Cardiac muscle cell (in vitro differentiated cells and primary cell): ENCODE data around the gene COL5A1. TPM values are rescaled to one million over a fixed set of nuclear protein-coding genes. Genes with fewer than 3 reads are reported as not detected.

ENCODE experiments used
- DNase-seq, 2 donors: peaks; one replicate each; pipeline versions ENCODE4 v3.0.0 to v3.0.0-alpha.2; 2010 to 2017; ENCODE audit warnings: low read depth in 1 of 2, low spot score in 1 of 2
- H3K27ac ChIP-seq: fragments of 200-600 bp; sonication (generic); 2 replicates; pipeline ENCODE4 v1.5.1; 2016
- H3K27me3 ChIP-seq: fragments of 200-600 bp; sonication (generic); 2 replicates; pipeline ENCODE4 v1.6.0; 2016; ENCODE audit warnings: control low read depth
- H3K36me3 ChIP-seq: fragments of 200-600 bp; sonication (generic); 2 replicates; pipeline ENCODE4 v1.5.1; 2016; ENCODE audit warnings: control low read depth
- H3K4me1 ChIP-seq: fragments of 200-600 bp; sonication (generic); 2 replicates; pipeline ENCODE4 v1.8.1; 2017; ENCODE audit warnings: low read depth, mild to moderate bottlenecking, mixed run types
- H3K4me3 ChIP-seq: fragments of 200-600 bp; sonication (generic); 2 replicates; pipeline ENCODE4 v1.5.1; 2016; ENCODE audit warnings: mild to moderate bottlenecking
- H3K9me3 ChIP-seq: fragments of 200-600 bp; sonication (generic); 2 replicates; pipeline ENCODE4 v1.5.1; 2017; ENCODE audit warnings: low read depth, mild to moderate bottlenecking, control low read depth
- polyA plus RNA-seq: library from polyadenylated mRNA; unstranded; fragments of >200 nt; fragmentation: Nextera tagmentation; extraction: Ambion mirVana; gene quantifications from 2 replicates; pipeline ENCODE4 v1.2.1, GENCODE V29; 2016
- total RNA-seq: library from RNA; depleted of rRNA; stranded (reverse); fragments of >200 nt; gene quantifications from 2 replicates; pipeline ENCODE4 v1.2.3, GENCODE V29; 2016
- TF ChIP-seq, protein P1 (sequence below): IDR thresholded peaks from 2 replicates; pipeline ENCODE4 v1.5.1; 2012; ENCODE audit warnings: low read depth, mild to moderate bottlenecking, low read length

COL5A1 gene
- total and polyA plus RNA-seq, 2 experiments from 2014 or later, result 34.5 to 129 TPM

- Histone ChIP-seq H3K9me3 (no peaks in the 10 kb centered on the region), H3K4me3 (no peak overlapping the region), H3K36me3 (no peaks in the 10 kb centered on the region), H3K27ac (no peak overlapping the region), H3K27me3 (no peaks in the 10 kb centered on the region), H3K4me1 (peaks cover 29% of the 10 kb centered on the region)
- no peak for DNase-seq
- TF ChIP-seq, protein P1, sequence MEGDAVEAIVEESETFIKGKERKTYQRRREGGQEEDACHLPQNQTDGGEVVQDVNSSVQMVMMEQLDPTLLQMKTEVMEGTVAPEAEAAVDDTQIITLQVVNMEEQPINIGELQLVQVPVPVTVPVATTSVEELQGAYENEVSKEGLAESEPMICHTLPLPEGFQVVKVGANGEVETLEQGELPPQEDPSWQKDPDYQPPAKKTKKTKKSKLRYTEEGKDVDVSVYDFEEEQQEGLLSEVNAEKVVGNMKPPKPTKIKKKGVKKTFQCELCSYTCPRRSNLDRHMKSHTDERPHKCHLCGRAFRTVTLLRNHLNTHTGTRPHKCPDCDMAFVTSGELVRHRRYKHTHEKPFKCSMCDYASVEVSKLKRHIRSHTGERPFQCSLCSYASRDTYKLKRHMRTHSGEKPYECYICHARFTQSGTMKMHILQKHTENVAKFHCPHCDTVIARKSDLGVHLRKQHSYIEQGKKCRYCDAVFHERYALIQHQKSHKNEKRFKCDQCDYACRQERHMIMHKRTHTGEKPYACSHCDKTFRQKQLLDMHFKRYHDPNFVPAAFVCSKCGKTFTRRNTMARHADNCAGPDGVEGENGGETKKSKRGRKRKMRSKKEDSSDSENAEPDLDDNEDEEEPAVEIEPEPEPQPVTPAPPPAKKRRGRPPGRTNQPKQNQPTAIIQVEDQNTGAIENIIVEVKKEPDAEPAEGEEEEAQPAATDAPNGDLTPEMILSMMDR, result no peak
Measured at GRCh38 chr9:134693011-134693410, 51.4 kb downstream of the COL5A1 start.

- Histone ChIP-seq H3K27me3 (no peaks in the 10 kb centered on the region), H3K4me1 (peaks cover 29% of the 10 kb centered on the region), H3K36me3 (no peaks in the 10 kb centered on the region), H3K9me3 (no peaks in the 10 kb centered on the region), H3K4me3 (no peak overlapping the region), H3K27ac (no peak overlapping the region)
- TF ChIP-seq, protein P1, result no peak
- DNase-seq, result no peak
Measured at GRCh38 chr9:134693641-134694367, 52.2 kb downstream of the COL5A1 start.

DNA sequence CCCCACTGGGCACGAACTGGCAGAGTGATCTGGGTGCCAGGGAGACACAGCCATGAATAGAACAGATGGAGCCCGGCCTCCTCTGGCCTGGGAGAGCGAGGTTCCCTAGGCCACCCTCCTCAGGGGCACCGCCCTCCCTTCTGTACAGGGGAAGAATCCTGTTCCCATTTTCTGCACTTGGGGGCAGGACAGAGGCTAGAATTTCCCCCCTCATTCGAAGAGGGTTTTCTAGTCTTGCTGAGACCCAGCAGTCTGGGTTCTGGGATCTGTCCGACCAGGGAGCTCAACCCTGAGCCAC, 52.7 kb downstream of the COL5A1 start:
- Histone ChIP-seq H3K9me3 (no peaks in the 10 kb centered on the region), H3K27me3 (no peaks in the 10 kb centered on the region), H3K27ac (no peak overlapping the region), H3K36me3 (no peaks in the 10 kb centered on the region), H3K4me3 (no peak overlapping the region), H3K4me1 (peaks cover 29% of the 10 kb centered on the region)
- TF ChIP-seq, protein P1, result no peak
- no peak for DNase-seq

GRCh38 chr9:134694714-134695113, 53.1 kb downstream of the COL5A1 start:
- H3K9me3 ChIP-seq, result no peaks in the 10 kb centered on the region
- DNase-seq, result no peak
- TF ChIP-seq, protein P1, result no peak
- no peaks in the 10 kb centered on the region for H3K27me3 ChIP-seq
- no peak overlapping the region for H3K4me3 ChIP-seq
- H3K36me3 ChIP-seq, result no peaks in the 10 kb centered on the region
- H3K4me1 ChIP-seq, result peaks cover 28% of the 10 kb centered on the region
- H3K27ac ChIP-seq, result no peak overlapping the region

DNA sequence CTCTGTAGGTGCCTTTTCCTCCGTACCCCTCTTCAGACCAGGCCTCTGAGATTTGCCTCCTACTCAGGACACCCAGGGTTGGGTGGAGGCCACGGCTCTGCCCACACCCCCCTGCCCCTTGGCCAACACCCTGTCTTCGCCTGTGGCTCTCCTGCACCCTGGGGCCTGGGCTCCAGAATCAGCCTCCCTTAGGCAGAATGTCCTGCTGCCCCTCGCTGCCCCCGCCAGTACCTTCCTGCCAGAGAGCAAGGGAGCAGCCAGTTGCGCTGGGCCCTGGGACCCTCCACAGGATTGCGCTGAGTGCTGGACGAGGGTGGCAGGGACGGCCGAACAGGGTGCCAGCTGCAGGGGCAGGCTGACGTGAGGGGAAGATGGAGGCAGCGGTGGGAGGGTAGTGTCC, 53.5 kb downstream of the COL5A1 start:
- Histone ChIP-seq H3K4me3 (no peak overlapping the region), H3K27me3 (no peaks in the 10 kb centered on the region), H3K27ac (no peak overlapping the region), H3K36me3 (no peaks in the 10 kb centered on the region), H3K4me1 (peaks cover 24% of the 10 kb centered on the region), H3K9me3 (no peaks in the 10 kb centered on the region)
- TF ChIP-seq, protein P1, result no peak
- no peak for DNase-seq
